Mammary epithelial cell (primary cell): Measurements from ENCODE around the gene SLC35F6.

Source experiments
- CTCF ChIP-seq, 2 donors: IDR thresholded peaks in 1 of 2; conservative IDR thresholded peaks in 1 of 2; 2 replicates each; pipeline ENCODE4 v1.5.1; 2011 to 2012; ENCODE audit warnings: inconsistent platforms in 2 of 2, low read length in 2 of 2, mild to moderate bottlenecking in 2 of 2, control low read depth in 1 of 2, low read depth in 1 of 2; ENCODE audit not compliant: insufficient read depth in 1 of 2; ENCODE audit errors: extremely low read depth in 1 of 2
- EZH2 ChIP-seq: IDR thresholded peaks from 2 replicates; pipeline ENCODE4 v1.6.1; 2012; ENCODE audit warnings: low read length, inconsistent platforms, borderline replicate concordance

- TF ChIP-seq CTCF (conservative IDR thresholded peaks at IDR 0.05 in 1 of 2, IDR thresholded peaks at IDR 0.05 in 1 of 2; ENCODE audit: extremely low read depth in 1 of 2, insufficient read depth in 1 of 2, low read depth in 1 of 2, low read length in 2 of 2) (no peak), EZH2 (no peak)
Measured at GRCh38 chr2:26716769-26717168, 47.3 kb upstream of the SLC35F6 start.
